Stimulated activated CD4-positive, alpha-beta T cell treated with anti-CD3 and anti-CD28 coated beads, Interleukin-15, amount 100 ng/mL, for 1 hour (primary cell): Measurements from ENCODE around the gene BABAM2.
"Not testable (repeated sequence)": the region's sequence is repeated elsewhere in the genome, so short reads cannot be mapped to it uniquely, and the experiment has no call there.

Experiments used
- DNase-seq, 2 donors: peaks; one replicate each; pipeline ENCODE4 v3.0.0-alpha.2; 2020; ENCODE audit warnings: low read depth in 1 of 2, low spot score in 1 of 2

The BABAM2 gene

GRCh38 chr2:28227498-28227897 lies 337.0 kb downstream of the BABAM2 start:
- DNase-seq = no peak

- DNase-seq = no peak
Measured at GRCh38 chr2:28228434-28228995, 338.0 kb downstream of the BABAM2 start.

GRCh38 chr2:28231110-28231631 lies 340.6 kb downstream of the BABAM2 start:
- DNase-seq = no peak

GRCh38 chr2:28232295-28232694 lies 341.8 kb downstream of the BABAM2 start:
- DNase-seq = no peak

GRCh38 chr2:28233164-28233676 lies 342.7 kb downstream of the BABAM2 start:
- no peak for DNase-seq

GRCh38 chr2:28234807-28235206 lies 344.3 kb downstream of the BABAM2 start:
- DNase-seq = no peak

- DNase-seq = no peak
Measured at GRCh38 chr2:28239207-28239606, 348.7 kb downstream of the BABAM2 start.

GRCh38 chr2:28240937-28241336 lies 350.4 kb downstream of the BABAM2 start:
- no peak for DNase-seq

GRCh38 chr2:28247290-28247689 lies 356.8 kb downstream of the BABAM2 start:
- DNase-seq = no peak

- DNase-seq = no peak
Measured at GRCh38 chr2:28247734-28248133, 357.2 kb downstream of the BABAM2 start.

GRCh38 chr2:28248511-28248910 lies 358.0 kb downstream of the BABAM2 start:
- DNase-seq = no peak

GRCh38 chr2:28250006-28250405 lies 359.5 kb downstream of the BABAM2 start:
- DNase-seq = no peak

GRCh38 chr2:28251337-28251736 lies 360.8 kb downstream of the BABAM2 start:
- DNase-seq = no peak

GRCh38 chr2:28252311-28252710 lies 361.8 kb downstream of the BABAM2 start:
- no peak for DNase-seq

GRCh38 chr2:28253543-28253942 lies 363.0 kb downstream of the BABAM2 start:
- no peak for DNase-seq

GRCh38 chr2:28255231-28255630 lies 364.7 kb downstream of the BABAM2 start:
- not testable (repeated sequence) for DNase-seq

GRCh38 chr2:28257182-28257581 lies 366.7 kb downstream of the BABAM2 start:
- DNase-seq = no peak

GRCh38 chr2:28259226-28259625 lies 368.7 kb downstream of the BABAM2 start:
- DNase-seq = not testable (repeated sequence)

- DNase-seq = no peak
Measured at GRCh38 chr2:28263690-28264089, 373.2 kb downstream of the BABAM2 start.

GRCh38 chr2:28267282-28267681 lies 376.8 kb downstream of the BABAM2 start:
- DNase-seq = no peak

- DNase-seq = no peak
Measured at GRCh38 chr2:28268386-28268785, 377.9 kb downstream of the BABAM2 start.

- no peak for DNase-seq
Measured at GRCh38 chr2:28269019-28269784, 378.7 kb downstream of the BABAM2 start.
